H1 (cell line): ENCODE measurements around the gene ATAD3A. TPM values are rescaled to one million over a fixed set of nuclear protein-coding genes. Genes with fewer than 3 reads are reported as not detected.

Experiments
- CTCF ChIA-PET: fragments of 300-600 bp; sonication (Branson Sonifier 250); formaldehyde crosslinking; loops from one replicate; lab custom pipeline; 2021; ENCODE audit not compliant: partially characterized antibody; lab: Charles Lee
- POLR2A ChIA-PET: fragments of 300-600 bp; sonication (Branson Sonifier 250); formaldehyde crosslinking; loops from one replicate; lab custom pipeline; 2021; ENCODE audit warnings: inconsistent platforms; ENCODE audit not compliant: partially characterized antibody; lab: Charles Lee
- DNase-seq, 2 experiments: peaks; one replicate each; pipeline versions ENCODE4 v3.0.0 to v3.0.0-alpha.2; 2010 to 2022; ENCODE audit warnings: low spot score in 2 of 2, low read depth in 1 of 2, mixed read lengths in 1 of 2
- FAIRE-seq: peaks from 2 replicates; lab custom pipeline; 2011; peaks lifted over from hg19 to GRCh38; lab: Jason Lieb, UNC
- H2AFZ ChIP-seq: 2 replicates; pipeline ENCODE4 v1.8.1; 2012; ENCODE audit warnings: low read length, inconsistent platforms
- H2AK5ac ChIP-seq: 2 replicates; pipeline ENCODE4 v1.6.1; 2013; ENCODE audit warnings: low read depth, low read length
- H2BK120ac ChIP-seq: replicated peaks from 2 replicates; pipeline ENCODE3; 2013; ENCODE audit warnings: low read depth, low read length, inconsistent platforms
- H2BK12ac ChIP-seq: 2 replicates; pipeline ENCODE4 v1.6.1; 2013; ENCODE audit warnings: low read depth, low read length
- H2BK15ac ChIP-seq: 2 replicates; pipeline ENCODE4 v1.6.1; 2013; ENCODE audit warnings: low read length
- H2BK20ac ChIP-seq: 2 replicates; pipeline ENCODE4 v1.6.1; 2013; ENCODE audit warnings: low read length
- H2BK5ac ChIP-seq: 2 replicates; pipeline ENCODE4 v1.6.1; 2013; ENCODE audit warnings: low read depth, low read length
- H3K14ac ChIP-seq: 2 replicates; pipeline ENCODE4 v1.6.1; 2013; ENCODE audit warnings: inconsistent platforms; ENCODE audit not compliant: insufficient read length
- H3K18ac ChIP-seq: 2 replicates; pipeline ENCODE4 v1.6.1; 2013; ENCODE audit warnings: low read length; ENCODE audit errors: extremely low read depth
- H3K23ac ChIP-seq: 2 replicates; pipeline ENCODE4 v1.6.1; 2013; ENCODE audit warnings: inconsistent platforms; ENCODE audit not compliant: insufficient read length
- H3K23me2 ChIP-seq: 2 replicates; pipeline ENCODE4 v1.6.1; 2013; ENCODE audit warnings: low read depth, low read length
- H3K27ac ChIP-seq: 2 replicates; pipeline ENCODE4 v1.6.1; 2011; ENCODE audit warnings: low read depth, low read length, inconsistent platforms
- H3K27me3 ChIP-seq, 4 experiments: replicated peaks in 1 of 4; 1 replicate in 1 of 4; 2 replicates in 3 of 4; pipeline versions ENCODE4 v1.6.1 to v1.8.1; 2011 to 2013; ENCODE audit warnings: low read length in 3 of 4, mild to moderate bottlenecking in 3 of 4, inconsistent platforms in 2 of 4, mixed read lengths in 2 of 4, moderate library complexity in 1 of 4; ENCODE audit not compliant: control insufficient read depth in 3 of 4, insufficient read depth in 3 of 4; ENCODE audit errors: extremely low read depth in 1 of 4
- H3K36me3 ChIP-seq, 4 experiments: 2 replicates each; pipeline versions ENCODE4 v1.6.1 to v1.8.1; 2011 to 2013; ENCODE audit warnings: mild to moderate bottlenecking in 4 of 4, low read length in 3 of 4, moderate library complexity in 2 of 4, control low read depth in 1 of 4, inconsistent platforms in 1 of 4; ENCODE audit not compliant: insufficient read depth in 4 of 4, control insufficient read depth in 2 of 4
- H3K4ac ChIP-seq: replicated peaks from 2 replicates; pipeline ENCODE3; 2013; ENCODE audit warnings: low read length, low read depth, mixed read lengths, inconsistent platforms; ENCODE audit not compliant: insufficient read length
- H3K4me1 ChIP-seq, 4 experiments: replicated peaks in 1 of 4; 1 replicate in 1 of 4; 2 replicates in 3 of 4; pipeline versions ENCODE4 v1.6.1 to v1.8.1; 2011 to 2013; ENCODE audit warnings: low read length in 3 of 4, inconsistent platforms in 2 of 4, mixed read lengths in 1 of 4; ENCODE audit not compliant: insufficient read depth in 4 of 4, control insufficient read depth in 3 of 4
- H3K4me2 ChIP-seq, 2 experiments: 2 replicates each; pipeline versions ENCODE4 v1.6.1 to v1.8.1; 2011 to 2013; ENCODE audit warnings: low read depth in 2 of 2, low read length in 2 of 2, control low read depth in 1 of 2, inconsistent platforms in 1 of 2, mild to moderate bottlenecking in 1 of 2; ENCODE audit not compliant: insufficient read depth in 1 of 2
- H3K4me3 ChIP-seq, 4 experiments: fragments of 200-600, 300-600 bp in 1 of 4; sonication (generic), shearing (Covaris generic), sonication (Bioruptor Twin) in 1 of 4; 2 replicates each; pipeline versions ENCODE4 v1.5.1 to v1.8.1; 2011 to 2016; ENCODE audit warnings: low read length in 4 of 4, low read depth in 3 of 4, control low read depth in 2 of 4, inconsistent platforms in 2 of 4, mild to moderate bottlenecking in 2 of 4, mixed read lengths in 1 of 4, moderate library complexity in 1 of 4; ENCODE audit not compliant: insufficient read depth in 2 of 4; ENCODE audit errors: extremely low read depth in 1 of 4
- H3K56ac ChIP-seq: replicated peaks from 2 replicates; pipeline ENCODE3; 2013; ENCODE audit warnings: low read depth, mild to moderate bottlenecking, mixed read lengths, low read length, inconsistent platforms; ENCODE audit not compliant: insufficient read length
- H3K79me1 ChIP-seq: 2 replicates; pipeline ENCODE4 v1.6.1; 2013; ENCODE audit warnings: low read depth, low read length, control low read depth
- H3K79me2 ChIP-seq, 2 experiments: 2 replicates each; pipeline versions ENCODE4 v1.6.1 to v1.8.1; 2012 to 2013; ENCODE audit warnings: low read length in 2 of 2, mild to moderate bottlenecking in 2 of 2, inconsistent platforms in 1 of 2; ENCODE audit not compliant: insufficient read depth in 2 of 2, control insufficient read depth in 1 of 2
- H3K9ac ChIP-seq, 4 experiments: replicated peaks in 1 of 4; 1 replicate in 1 of 4; 2 replicates in 3 of 4; pipeline versions ENCODE4 v1.6.1 to v1.8.1; 2011 to 2013; ENCODE audit warnings: low read depth in 3 of 4, low read length in 3 of 4, control low read depth in 2 of 4, mild to moderate bottlenecking in 2 of 4, moderate library complexity in 2 of 4, inconsistent platforms in 1 of 4; ENCODE audit errors: extremely low read depth in 1 of 4
- H3K9me3 ChIP-seq, 2 experiments: 2 replicates each; pipeline versions ENCODE4 v1.6.1 to v1.8.1; 2012 to 2013; ENCODE audit warnings: mild to moderate bottlenecking in 2 of 2, moderate library complexity in 2 of 2, control low read depth in 1 of 2, inconsistent platforms in 1 of 2, low read depth in 1 of 2, low read length in 1 of 2, mixed read lengths in 1 of 2; ENCODE audit not compliant: insufficient read depth in 2 of 2
- H4K20me1 ChIP-seq, 2 experiments: replicated peaks in 1 of 2; 2 replicates each; pipeline versions ENCODE3 to v1.8.1; 2011 to 2013; ENCODE audit warnings: inconsistent platforms in 2 of 2, low read length in 2 of 2, mild to moderate bottlenecking in 1 of 2; ENCODE audit not compliant: insufficient read depth in 2 of 2, control insufficient read depth in 1 of 2
- H4K5ac ChIP-seq: 2 replicates; pipeline ENCODE4 v1.6.1; 2013; ENCODE audit warnings: low read length, low read depth, mixed read lengths, inconsistent platforms; ENCODE audit not compliant: insufficient read length
- H4K8ac ChIP-seq: 2 replicates; pipeline ENCODE4 v1.8.0; 2013; ENCODE audit warnings: mild to moderate bottlenecking, moderate library complexity, low read length, inconsistent platforms; ENCODE audit not compliant: insufficient read depth; ENCODE audit errors: extremely low read depth
- H4K91ac ChIP-seq: replicated peaks from 2 replicates; pipeline ENCODE3; 2013; ENCODE audit warnings: low read length, mixed read lengths, inconsistent platforms; ENCODE audit not compliant: insufficient read length
- GTF2F1 ChIP-seq: IDR thresholded peaks from 2 replicates; pipeline ENCODE4 v1.6.1; 2012; ENCODE audit warnings: low read depth, low read length, improper control_type of control experiment, borderline replicate concordance
- SP2 ChIP-seq: IDR thresholded peaks from 2 replicates; pipeline ENCODE4 v1.6.1; 2012; ENCODE audit warnings: mild to moderate bottlenecking, low read length, inconsistent platforms
- WGBS, 2 experiments: shearing (Covaris generic) in 1 of 2; methylation state at CpG; one replicate each; pipeline versions ENCODE4 v1.1.6 to v1.1.7; 2013 to 2015; ENCODE audit warnings: low lambda C conversion rate in 2 of 2, mixed read lengths in 2 of 2, inconsistent platforms in 1 of 2, low coverage in 1 of 2, missing lambda C conversion rate in 1 of 2; ENCODE audit not compliant: insufficient replicate concordance in 2 of 2, insufficient coverage in 1 of 2, insufficient read length in 1 of 2; ENCODE audit errors: extremely low coverage in 1 of 2, missing lambda C conversion rate in 1 of 2; 5-methylcytosine and 5-hydroxymethylcytosine counted together
- polyA plus RNA-seq, 7 experiments: library from polyadenylated mRNA; depleted of rRNA in 3 of 7; stranded (reverse) in 5 of 7; unstranded in 2 of 7; fragments of >200 nt in 5 of 7; fragments of 200-250 nt in 2 of 7; gene quantifications; 1 replicate in 5 of 7; 2 replicates in 1 of 7; 4 replicates in 1 of 7; pipeline versions ENCODE4 v1.2.1 to v1.2.3, GENCODE V29; 2011 to 2013; ENCODE audit warnings: missing spikeins in 2 of 7, mixed read lengths in 2 of 7
- total RNA-seq: library from RNA; stranded (reverse); fragmentation: NEBNext Ultra II Directional; extraction: Animal tissue kit (Norgen Biotek cat#: 25700); gene quantifications from 2 replicates; pipeline ENCODE4 v1.2.1, GENCODE V29; 2021

ATAD3A gene
- total and polyA plus RNA-seq, 2 of the 8 experiments (the other 6 are each of a cell fraction or from before 2014, with no cell fraction given), result 28.3 to 64.7 TPM

DNA sequence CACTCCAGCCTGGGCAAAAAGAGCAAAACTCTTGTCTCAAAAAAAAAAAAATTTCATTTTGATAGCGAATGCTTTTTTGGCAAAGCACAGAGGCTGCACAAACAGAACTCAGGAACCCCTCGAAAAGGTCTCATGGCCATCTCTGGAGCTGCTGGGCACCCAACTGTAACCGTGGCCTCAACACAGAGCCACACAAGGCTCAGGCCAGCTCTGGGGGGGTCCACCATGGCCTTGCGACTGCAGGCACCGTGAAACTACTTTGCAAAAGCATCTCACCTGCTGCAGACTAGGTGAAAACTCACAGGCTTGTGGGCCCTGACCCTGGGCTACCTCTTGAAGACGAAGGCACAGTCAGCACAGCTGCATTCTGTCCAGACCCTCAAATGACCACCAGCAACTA is 44.5 kb downstream of the ATAD3A start:
- Histone ChIP-seq H3K36me3 (peaks cover 0 to 9% (median 2%) of the 10 kb centered on the region in 4 experiments; a peak in 4 of 8 replicates), H3K9me3 (no peaks in the 10 kb centered on the region), H3K79me1 (peaks cover 6% of the 10 kb centered on the region), H2BK12ac (no peak overlapping the region), H3K27ac (no peak overlapping the region), H4K5ac (no peak overlapping the region), H4K20me1 (peaks cover 6 to 22% of the 10 kb centered on the region in 2 experiments), H4K8ac (no peak overlapping the region), H3K14ac (no peak overlapping the region), H3K4ac (no peak overlapping the region), H3K18ac (no peak overlapping the region), H3K79me2 (peaks cover 0 to 13% of the 10 kb centered on the region in 2 experiments; a peak in 1 of 4 replicates), H3K9ac (no peak overlapping the region), H3K4me2 (no peak overlapping the region), H3K56ac (no peak overlapping the region), H3K23ac (no peak overlapping the region), H3K27me3 (no peaks in the 10 kb centered on the region), H4K91ac (no peak overlapping the region), H2AK5ac (no peak overlapping the region), H3K23me2 (no peaks in the 10 kb centered on the region), H2BK15ac (no peak overlapping the region), H2BK5ac (no peak overlapping the region), H2BK20ac (no peak overlapping the region), H2AFZ (no peak overlapping the region), H2BK120ac (no peak overlapping the region), H3K4me1 (no peaks in the 10 kb centered on the region; a peak in 2 of 7 replicates), H3K4me3 (no peak overlapping the region)
- TF ChIP-seq GTF2F1, result no peak
- TF ChIP-seq SP2, result no peak
- DNase-seq (no peak), FAIRE-seq (no peak)
- 96% methylated on average over 6 of the region's 6 CpGs; no CpG with 5 or more reads in 1 of the 2 experiments for WGBS, 2 experiments
- ChIA-PET CTCF (interaction anchor here (0.6 to 2.1 kb wide), 7 partner anchors 9 to 1632 kb away, joined by 3 to 15 read pairs (median 4); no protein-coding TSS in a partner anchor), POLR2A (interaction anchor here (0.6 to 23.0 kb wide), 5 partner anchors 4 to 614 kb away, joined by 3 to 367 read pairs (median 3); partner anchors contain the start of gene MIB2)
